HEK293T (cell line): Measurements from ENCODE around the gene COL1A2.

Source experiments
- CTCF ChIA-PET: fragments of 350-600 bp; formaldehyde crosslinking; extraction: SDS; loops from one replicate; lab custom pipeline; 2021; ENCODE audit warnings: antibody characterized with exemption, inconsistent platforms; lab: Yijun Ruan, JAX
- POLR2A ChIA-PET: fragments of 350-600 bp; formaldehyde crosslinking; extraction: SDS; loops from one replicate; lab custom pipeline; 2020; ENCODE audit warnings: antibody characterized with exemption, inconsistent platforms; lab: Yijun Ruan, JAX
- DNase-seq: peaks from one replicate; pipeline ENCODE4 v3.0.0; 2012; ENCODE audit warnings: mixed read lengths; ENCODE audit errors: extremely low spot score
- BHLHE40 ChIP-seq: fragments of 450-650 bp; IDR thresholded peaks from 2 replicates; pipeline ENCODE4 v1.6.1; 2016; ENCODE audit warnings: mild to moderate bottlenecking, moderate library complexity, borderline replicate concordance
- CTBP1 ChIP-seq: fragments of 450-650 bp; IDR thresholded peaks from 2 replicates; pipeline ENCODE4 v1.6.1; 2016; ENCODE audit warnings: borderline replicate concordance
- ELF4 ChIP-seq: fragments of 450-650 bp; IDR thresholded peaks from 2 replicates; pipeline ENCODE4 v1.6.1; 2017; ENCODE audit warnings: antibody characterized with exemption
- FOXA1 ChIP-seq: fragments of 450-650 bp; IDR thresholded peaks from 2 replicates; pipeline ENCODE4 v1.6.1; 2016; ENCODE audit warnings: mild to moderate bottlenecking
- FOXK2 ChIP-seq: fragments of 450-650 bp; IDR thresholded peaks from 2 replicates; pipeline ENCODE4 v1.6.1; 2016; ENCODE audit warnings: mild to moderate bottlenecking
- FOXM1 ChIP-seq: fragments of 450-650 bp; IDR thresholded peaks from 2 replicates; pipeline ENCODE4 v1.6.1; 2017; ENCODE audit warnings: mild to moderate bottlenecking, borderline replicate concordance
- HDGF ChIP-seq: fragments of 450-650 bp; IDR thresholded peaks from 2 replicates; pipeline ENCODE4 v1.6.1; 2017; ENCODE audit warnings: antibody characterized with exemption, borderline replicate concordance
- L3MBTL2 ChIP-seq: fragments of 450-650 bp; conservative IDR thresholded peaks from 2 replicates; pipeline ENCODE4 v1.6.1; 2016; ENCODE audit warnings: mild to moderate bottlenecking
- LEF1 ChIP-seq: fragments of 450-650 bp; IDR thresholded peaks from 2 replicates; pipeline ENCODE4 v1.6.1; 2017; ENCODE audit warnings: mild to moderate bottlenecking, borderline replicate concordance
- NFRKB ChIP-seq: fragments of 450-650 bp; IDR thresholded peaks from 2 replicates; pipeline ENCODE4 v1.6.1; 2016; ENCODE audit warnings: mild to moderate bottlenecking, moderate library complexity
- PKNOX1 ChIP-seq: fragments of 450-650 bp; IDR thresholded peaks from 2 replicates; pipeline ENCODE4 v1.6.1; 2016
- SP1 ChIP-seq: fragments of 450-650 bp; IDR thresholded peaks from 2 replicates; pipeline ENCODE4 v1.6.1; 2017
- SUZ12 ChIP-seq: fragments of 450-650 bp; IDR thresholded peaks from 2 replicates; pipeline ENCODE4 v1.6.1; 2016; ENCODE audit warnings: mild to moderate bottlenecking
- TARDBP ChIP-seq: fragments of 450-650 bp; IDR thresholded peaks from 2 replicates; pipeline ENCODE4 v1.6.1; 2016
- ZNF384 ChIP-seq: fragments of 450-650 bp; IDR thresholded peaks from 2 replicates; pipeline ENCODE4 v1.6.1; 2016

Gene COL1A2

DNA sequence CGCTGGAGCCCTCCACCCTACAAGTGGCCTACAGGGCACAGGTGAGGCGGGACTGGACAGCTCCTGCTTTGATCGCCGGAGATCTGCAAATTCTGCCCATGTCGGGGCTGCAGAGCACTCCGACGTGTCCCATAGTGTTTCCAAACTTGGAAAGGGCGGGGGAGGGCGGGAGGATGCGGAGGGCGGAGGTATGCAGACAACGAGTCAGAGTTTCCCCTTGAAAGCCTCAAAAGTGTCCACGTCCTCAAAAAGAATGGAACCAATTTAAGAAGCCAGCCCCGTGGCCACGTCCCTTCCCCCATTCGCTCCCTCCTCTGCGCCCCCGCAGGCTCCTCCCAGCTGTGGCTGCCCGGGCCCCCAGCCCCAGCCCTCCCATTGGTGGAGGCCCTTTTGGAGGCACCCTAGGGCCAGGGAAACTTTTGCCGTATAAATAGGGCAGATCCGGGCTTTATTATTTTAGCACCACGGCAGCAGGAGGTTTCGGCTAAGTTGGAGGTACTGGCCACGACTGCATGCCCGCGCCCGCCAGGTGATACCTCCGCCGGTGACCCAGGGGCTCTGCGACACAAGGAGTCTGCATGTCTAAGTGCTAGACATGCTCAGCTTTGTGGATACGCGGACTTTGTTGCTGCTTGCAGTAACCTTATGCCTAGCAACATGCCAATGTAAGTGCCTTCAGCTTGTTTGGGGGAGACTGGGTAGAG is at the start of gene COL1A2:
Gene COL1A2 (plus strand): TSS at position 459 of the 704 bp plus-strand sequence. CDS start 137 bp downstream, at position 596.
- no peak for DNase-seq
- TF ChIP-seq CTBP1 (no peak), TARDBP (no peak), FOXM1 (no peak), ZNF384 (no peak), ELF4 (no peak), LEF1 (no peak), SP1 (no peak), FOXK2 (no peak), PKNOX1 (no peak), L3MBTL2 (no peak)
- POLR2A ChIA-PET: no interaction called here
- CTCF ChIA-PET: interaction anchor here (0.6 to 1.6 kb wide), 6 partner anchors 26 to 109 kb away, joined by 3 to 16 read pairs (median 6); no protein-coding TSS in a partner anchor

DNA sequence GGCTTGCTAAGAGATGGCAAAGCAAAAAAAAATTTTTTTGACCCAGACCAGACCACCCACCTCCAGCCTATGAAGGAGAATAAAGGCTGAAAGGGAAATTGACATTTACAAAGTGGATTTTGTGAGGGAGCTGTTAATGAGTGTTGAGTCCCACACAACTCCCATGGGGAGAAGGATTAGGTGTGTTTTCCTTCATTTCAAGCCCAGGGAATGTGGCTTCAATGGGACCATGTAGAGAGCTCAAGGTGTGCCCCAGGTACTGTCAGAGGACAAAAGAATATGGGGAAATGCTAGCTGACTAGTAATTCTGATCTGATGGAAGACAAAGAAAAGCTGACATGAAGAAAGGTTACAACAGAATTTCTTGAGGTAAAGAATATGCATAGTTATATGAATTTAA is 48.8 kb upstream of the COL1A2 start:
- DNase-seq: no peak
- ChIA-PET CTCF (no interaction called here), POLR2A (no interaction called here)
- TF ChIP-seq FOXA1 (no peak), LEF1 (no peak), SUZ12 (no peak), CTBP1 (no peak), PKNOX1 (no peak), FOXK2 (no peak), ELF4 (no peak), HDGF (no peak), SP1 (no peak), BHLHE40 (no peak), FOXM1 (no peak)

DNA sequence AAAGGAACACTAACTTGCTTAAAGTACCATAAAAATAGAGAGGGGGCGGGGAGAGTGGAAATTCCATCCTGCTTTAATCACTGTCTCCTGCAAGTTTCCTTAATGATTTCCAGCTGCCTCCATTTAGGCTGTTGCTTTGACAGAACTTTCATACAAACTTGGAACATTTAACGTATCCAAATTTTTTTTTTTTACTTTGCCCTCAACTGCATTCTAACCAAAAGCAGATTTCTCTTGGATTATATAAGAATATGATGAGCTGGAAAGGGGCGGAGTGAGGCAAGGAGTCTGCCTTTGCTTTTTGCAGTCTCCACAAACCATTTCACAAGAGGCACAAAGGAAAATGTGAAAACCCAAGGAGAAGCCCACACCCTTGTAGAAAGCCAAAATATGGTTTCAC is 46.6 kb upstream of the COL1A2 start:
- POLR2A ChIA-PET: no interaction called here
- TF ChIP-seq BHLHE40: no peak
- TF ChIP-seq FOXK2: no peak
- no peak for TF ChIP-seq FOXM1
- TF ChIP-seq SP1: no peak
- no peak for TF ChIP-seq TARDBP
- TF ChIP-seq FOXA1: no peak
- TF ChIP-seq L3MBTL2: no peak
- TF ChIP-seq ZNF384: no peak

DNA sequence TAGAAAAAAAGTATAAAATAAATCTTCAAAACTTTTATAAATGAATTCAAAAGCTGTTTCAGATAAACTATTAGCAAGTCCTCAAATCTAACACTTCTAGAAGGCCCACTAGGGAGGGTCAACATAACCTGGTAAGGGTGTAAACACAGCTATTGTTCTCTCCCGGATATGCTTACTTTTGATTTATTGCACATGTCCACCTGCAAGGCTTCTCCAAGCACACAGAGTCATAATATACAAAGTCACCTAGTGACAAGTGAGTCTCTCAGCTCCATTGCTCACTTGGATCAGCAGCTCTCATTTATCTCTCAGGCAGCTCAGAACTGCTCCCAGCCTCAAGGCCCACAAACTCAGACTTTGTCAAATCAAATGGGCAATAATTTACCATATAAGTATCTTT is 44.0 kb upstream of the COL1A2 start:
- TF ChIP-seq CTBP1 (no peak), PKNOX1 (no peak), FOXA1 (no peak), NFRKB (no peak), SP1 (no peak), LEF1 (no peak), FOXM1 (no peak), TARDBP (no peak), FOXK2 (no peak), SUZ12 (no peak)
- ChIA-PET CTCF (no interaction called here), POLR2A (no interaction called here)
- DNase-seq: no peak

More for the DNA sequence above, 46.6 kb upstream of the COL1A2 start:
- CTCF ChIA-PET: no interaction called here
- no peak for DNase-seq

DNA sequence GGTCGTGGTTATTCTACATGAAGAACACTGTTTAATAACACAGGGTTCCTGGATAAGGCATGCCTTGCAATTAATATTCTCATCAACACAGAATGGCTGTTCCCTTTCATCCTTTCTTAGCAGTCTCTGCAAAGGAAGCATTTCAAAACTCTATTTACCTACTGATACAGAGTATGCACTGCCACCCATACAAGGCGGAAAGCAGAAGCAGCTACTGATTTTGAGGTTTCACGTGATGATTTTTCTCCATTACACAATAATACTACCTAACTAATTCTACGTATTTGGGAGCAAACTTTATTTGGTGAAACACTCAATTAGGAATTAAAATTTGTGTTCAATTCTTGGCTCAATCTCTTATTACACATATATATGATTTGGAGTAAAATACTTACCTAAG is 43.0 kb upstream of the COL1A2 start:
- TF ChIP-seq LEF1 (no peak), ELF4 (no peak), BHLHE40 (no peak), PKNOX1 (no peak)
- ChIA-PET POLR2A (no interaction called here), CTCF (no interaction called here)
- DNase-seq: no peak

GRCh38 chr7:94352887-94353286 is 41.8 kb upstream of the COL1A2 start:
- TF ChIP-seq ELF4: no peak
- TF ChIP-seq CTBP1: no peak
- no peak for TF ChIP-seq L3MBTL2
- no peak for TF ChIP-seq NFRKB

More at GRCh38 chr7:94352887-94353286, 41.8 kb upstream of the COL1A2 start:
- ChIA-PET POLR2A (no interaction called here), CTCF (no interaction called here)
- no peak for DNase-seq
